ENCODE measurements around the gene BTG1. TPM values are rescaled to one million over a fixed set of nuclear protein-coding genes. Genes with fewer than 3 reads are reported as not detected.
"Not testable (repeated sequence)": the region's sequence is repeated elsewhere in the genome, so short reads cannot be mapped to it uniquely, and the experiment has no call there.

BTG1 gene
- total RNA-seq, 1 donor from 2014 or later, result 74.6 TPM

- no peak for DNase-seq
- no peak for ATAC-seq
- intact Hi-C loops (cut with micrococcal nuclease), result loop anchor here (10.0 kb wide), 1 partner anchor 152 kb away; no protein-coding TSS in a partner anchor
Measured at GRCh38 chr12:92136965-92137721, 8.5 kb downstream of the BTG1 start.

GRCh38 chr12:92136026-92136730, 9.5 kb downstream of the BTG1 start:
- intact Hi-C loops (cut with micrococcal nuclease), result loop anchor here (10.0 kb wide), 1 partner anchor 151 kb away; no protein-coding TSS in a partner anchor
- DNase-seq, result no peak
- peak; percentile 32 for ATAC-seq

GRCh38 chr12:92135541-92135940, 10.1 kb downstream of the BTG1 start:
- intact Hi-C loops (cut with micrococcal nuclease), result loop anchor here (10.0 kb wide), 1 partner anchor 151 kb away; no protein-coding TSS in a partner anchor
- DNase-seq, ATAC-seq: not testable (repeated sequence)

- ATAC-seq (no peak), DNase-seq (no peak)
Measured at GRCh38 chr12:92134638-92135274, 10.9 kb downstream of the BTG1 start.

GRCh38 chr12:92133795-92134637, 11.6 kb downstream of the BTG1 start:
- ATAC-seq (peak; percentile 31), DNase-seq (no peak)
- intact Hi-C loops (cut with micrococcal nuclease), result loop anchor here (10.0 kb wide), 1 partner anchor 149 kb away; no protein-coding TSS in a partner anchor

More at GRCh38 chr12:92134638-92135274, 10.9 kb downstream of the BTG1 start:
- intact Hi-C loops (cut with micrococcal nuclease), result loop anchor here (10.0 kb wide), 1 partner anchor 150 kb away; no protein-coding TSS in a partner anchor

- no peak for DNase-seq
- intact Hi-C loops (cut with micrococcal nuclease), result loop anchor here (10.0 kb wide), 1 partner anchor 148 kb away; no protein-coding TSS in a partner anchor
- peak; percentile 82 for ATAC-seq
Measured at GRCh38 chr12:92133171-92133570, 12.5 kb downstream of the BTG1 start.

- ATAC-seq (no peak), DNase-seq (no peak)
- intact Hi-C loops (cut with micrococcal nuclease), result loop anchor here (10.0 kb wide), 1 partner anchor 147 kb away; no protein-coding TSS in a partner anchor
Measured at GRCh38 chr12:92132288-92132687, 13.4 kb downstream of the BTG1 start.

- ATAC-seq (no peak), DNase-seq (no peak)
- intact Hi-C loops (cut with micrococcal nuclease), result loop anchor here (10.0 kb wide), 1 partner anchor 146 kb away; no protein-coding TSS in a partner anchor
Measured at GRCh38 chr12:92130999-92131398, 14.6 kb downstream of the BTG1 start.

GRCh38 chr12:92129609-92130008, 16.0 kb downstream of the BTG1 start:
- ATAC-seq (no peak), DNase-seq (no peak)
- intact Hi-C loops (cut with micrococcal nuclease), result loop anchor here (10.0 kb wide), 1 partner anchor 145 kb away; no protein-coding TSS in a partner anchor

GRCh38 chr12:92128612-92129011, 17.0 kb downstream of the BTG1 start:
- ATAC-seq (no peak), DNase-seq (no peak)
- intact Hi-C loops (cut with micrococcal nuclease), result no loop called here

- ATAC-seq, result no peak
- no peak for DNase-seq
- intact Hi-C loops (cut with micrococcal nuclease), result no loop called here
Measured at GRCh38 chr12:92124689-92125029, 21.0 kb downstream of the BTG1 start.

GRCh38 chr12:92123780-92124688, 21.6 kb downstream of the BTG1 start:
- ATAC-seq (no peak), DNase-seq (no peak)
- intact Hi-C loops (cut with micrococcal nuclease), result no loop called here

GRCh38 chr12:92122941-92123779, 22.5 kb downstream of the BTG1 start:
- DNase-seq (no peak), ATAC-seq (no peak)
- intact Hi-C loops (cut with micrococcal nuclease), result no loop called here

- DNase-seq (no peak), ATAC-seq (no peak)
- intact Hi-C loops (cut with micrococcal nuclease), result no loop called here
Measured at GRCh38 chr12:92121826-92122225, 23.8 kb downstream of the BTG1 start.

GRCh38 chr12:92118826-92119536, 26.7 kb downstream of the BTG1 start:
- DNase-seq, result no peak
- ATAC-seq, result no peak
- intact Hi-C loops (cut with micrococcal nuclease), result no loop called here

- intact Hi-C loops (cut with micrococcal nuclease), result no loop called here
- DNase-seq, result no peak
- ATAC-seq, result no peak
Measured at GRCh38 chr12:92114834-92115233, 30.8 kb downstream of the BTG1 start.

Measured in left ventricle myocardium superior (tissue), 1 donor.